HG03565 (cell line): ENCODE results near the gene ILKAP.

Source experiments
- ATAC-seq: cut with Tn5 transposase; IDR thresholded peaks from one replicate; pipeline ENCODE4 v1.9.1; 2021; ENCODE audit warnings: mild to moderate bottlenecking, moderate library complexity; ENCODE audit not compliant: unreplicated experiment

ILKAP gene

GRCh38 chr2:238203094-238203972, at the start of gene ILKAP:
Gene ILKAP, minus strand, starts transcription at chr2:238203695. Its CDS starts 142 bp downstream, at chr2:238203553.
- peak; percentile 84 for ATAC-seq

GRCh38 chr2:238252766-238253630, 49.5 kb upstream of the ILKAP start:
- no peak for ATAC-seq

GRCh38 chr2:238251986-238252385, 48.5 kb upstream of the ILKAP start:
- no peak for ATAC-seq

GRCh38 chr2:238251331-238251730, 47.8 kb upstream of the ILKAP start:
- ATAC-seq = no peak

- no peak for ATAC-seq
Measured at GRCh38 chr2:238250896-238251295, 47.4 kb upstream of the ILKAP start.

- ATAC-seq = no peak
Measured at GRCh38 chr2:238247841-238248453, 44.5 kb upstream of the ILKAP start.

GRCh38 chr2:238247002-238247822, 43.7 kb upstream of the ILKAP start:
- no peak for ATAC-seq

- no peak for ATAC-seq
Measured at GRCh38 chr2:238244151-238244550, 40.7 kb upstream of the ILKAP start.

GRCh38 chr2:238243496-238244076, 40.1 kb upstream of the ILKAP start:
- no peak for ATAC-seq

GRCh38 chr2:238242731-238243495, 39.4 kb upstream of the ILKAP start:
- ATAC-seq = no peak

- no peak for ATAC-seq
Measured at GRCh38 chr2:238241970-238242369, 38.5 kb upstream of the ILKAP start.

GRCh38 chr2:238240757-238241711, 37.5 kb upstream of the ILKAP start:
- ATAC-seq = no peak

GRCh38 chr2:238239863-238240756, 36.6 kb upstream of the ILKAP start, which contains the start of gene HES6:
Gene HES6, minus strand, starts transcription at chr2:238240038. Its CDS starts 133 bp downstream, at chr2:238239905.
- ATAC-seq = peak; percentile 85

GRCh38 chr2:238239543-238239862, 36.0 kb upstream of the ILKAP start:
- no peak for ATAC-seq

- ATAC-seq = no peak
Measured at GRCh38 chr2:238238766-238239542, 35.5 kb upstream of the ILKAP start.

- ATAC-seq = no peak
Measured at GRCh38 chr2:238238311-238238765, 34.8 kb upstream of the ILKAP start.
